Astrocyte (in vitro differentiated cells and primary cell): ENCODE results near the gene POLR1G. TPM values are rescaled to one million over a fixed set of nuclear protein-coding genes. Genes with fewer than 3 reads are reported as not detected.
A peak's percentile ranks its signal among the peaks of the same experiment; 100 is the strongest.

Experiments used
- DNase-seq: peaks from one replicate; pipeline ENCODE4 v3.0.0-alpha.2; 2010; ENCODE audit warnings: low read depth
- FAIRE-seq: peaks from 2 replicates; lab custom pipeline; 2011; peaks lifted over from hg19 to GRCh38; lab: Jason Lieb, UNC
- H2AFZ ChIP-seq: 2 replicates; pipeline ENCODE4 v1.6.0; 2012; ENCODE audit warnings: low read depth, low read length, inconsistent platforms
- H3K27ac ChIP-seq: 2 replicates; pipeline ENCODE4 v1.5.1; 2011; ENCODE audit warnings: low read depth, low read length, inconsistent platforms
- H3K27me3 ChIP-seq: 2 replicates; pipeline ENCODE4 v1.6.0; 2011; ENCODE audit warnings: low read length, inconsistent platforms; ENCODE audit not compliant: insufficient read depth
- H3K36me3 ChIP-seq: 2 replicates; pipeline ENCODE4 v1.5.1; 2011; ENCODE audit warnings: low read length, inconsistent platforms; ENCODE audit not compliant: insufficient read depth
- H3K4me1 ChIP-seq: 2 replicates; pipeline ENCODE4 v1.5.1; 2011; ENCODE audit warnings: low read length, inconsistent platforms; ENCODE audit not compliant: insufficient read depth
- H3K4me2 ChIP-seq: 2 replicates; pipeline ENCODE4 v1.6.0; 2012; ENCODE audit warnings: low read length, inconsistent platforms
- H3K4me3 ChIP-seq: 2 replicates; pipeline ENCODE4 v1.5.1; 2011; ENCODE audit warnings: low read depth, mild to moderate bottlenecking, low read length, inconsistent platforms; ENCODE audit not compliant: insufficient read depth
- H3K79me2 ChIP-seq: 2 replicates; pipeline ENCODE4 v1.6.0; 2012; ENCODE audit warnings: mild to moderate bottlenecking, low read length, inconsistent platforms; ENCODE audit not compliant: insufficient read depth
- H3K9ac ChIP-seq: 2 replicates; pipeline ENCODE4 v1.6.0; 2012; ENCODE audit warnings: mild to moderate bottlenecking, low read length, inconsistent platforms
- H3K9me3 ChIP-seq: 2 replicates; pipeline ENCODE4 v1.5.1; 2012; ENCODE audit warnings: low read depth, mild to moderate bottlenecking, low read length, inconsistent platforms; ENCODE audit not compliant: insufficient read depth
- H4K20me1 ChIP-seq: 2 replicates; pipeline ENCODE4 v1.6.0; 2012; ENCODE audit warnings: low read length, inconsistent platforms; ENCODE audit not compliant: insufficient read depth
- H3K27ac Mint-ChIP-seq: one replicate; pipeline ENCODE4 v1.8.0; 2021; ENCODE audit warnings: mild to moderate bottlenecking, mixed read lengths; ENCODE audit not compliant: unreplicated experiment
- H3K27me3 Mint-ChIP-seq: one replicate; pipeline ENCODE4 v1.8.0; 2021; ENCODE audit warnings: low read depth, mixed read lengths; ENCODE audit not compliant: unreplicated experiment
- H3K36me3 Mint-ChIP-seq: one replicate; pipeline ENCODE4 v1.8.0; 2021; ENCODE audit warnings: low read depth, mixed read lengths; ENCODE audit not compliant: unreplicated experiment
- H3K4me1 Mint-ChIP-seq: one replicate; pipeline ENCODE4 v1.8.0; 2021; ENCODE audit warnings: low read depth, mixed read lengths; ENCODE audit not compliant: unreplicated experiment
- H3K4me3 Mint-ChIP-seq: one replicate; pipeline ENCODE4 v1.8.0; 2021; ENCODE audit warnings: mild to moderate bottlenecking, moderate library complexity, mixed read lengths; ENCODE audit not compliant: unreplicated experiment
- H3K9me3 Mint-ChIP-seq: one replicate; pipeline ENCODE4 v1.8.0; 2021; ENCODE audit warnings: mild to moderate bottlenecking, mixed read lengths; ENCODE audit not compliant: unreplicated experiment
- EZH2 ChIP-seq: IDR thresholded peaks from 2 replicates; pipeline ENCODE4 v1.6.1; 2012; ENCODE audit warnings: mild to moderate bottlenecking, low read length, inconsistent platforms; ENCODE audit not compliant: insufficient read depth
- total RNA-seq: library from RNA; stranded (reverse); gene quantifications from 2 replicates; pipeline ENCODE4 v1.2.1, GENCODE V29; 2021
- TF ChIP-seq, protein P1 (sequence below): IDR thresholded peaks from 2 replicates; pipeline ENCODE4 v1.5.1; 2011; ENCODE audit warnings: low read depth, mild to moderate bottlenecking, inconsistent platforms, low read length, moderate library complexity; ENCODE audit not compliant: insufficient read depth

Gene POLR1G
- total RNA-seq, 1 donor from 2014 or later: 12.8 TPM

DNA sequence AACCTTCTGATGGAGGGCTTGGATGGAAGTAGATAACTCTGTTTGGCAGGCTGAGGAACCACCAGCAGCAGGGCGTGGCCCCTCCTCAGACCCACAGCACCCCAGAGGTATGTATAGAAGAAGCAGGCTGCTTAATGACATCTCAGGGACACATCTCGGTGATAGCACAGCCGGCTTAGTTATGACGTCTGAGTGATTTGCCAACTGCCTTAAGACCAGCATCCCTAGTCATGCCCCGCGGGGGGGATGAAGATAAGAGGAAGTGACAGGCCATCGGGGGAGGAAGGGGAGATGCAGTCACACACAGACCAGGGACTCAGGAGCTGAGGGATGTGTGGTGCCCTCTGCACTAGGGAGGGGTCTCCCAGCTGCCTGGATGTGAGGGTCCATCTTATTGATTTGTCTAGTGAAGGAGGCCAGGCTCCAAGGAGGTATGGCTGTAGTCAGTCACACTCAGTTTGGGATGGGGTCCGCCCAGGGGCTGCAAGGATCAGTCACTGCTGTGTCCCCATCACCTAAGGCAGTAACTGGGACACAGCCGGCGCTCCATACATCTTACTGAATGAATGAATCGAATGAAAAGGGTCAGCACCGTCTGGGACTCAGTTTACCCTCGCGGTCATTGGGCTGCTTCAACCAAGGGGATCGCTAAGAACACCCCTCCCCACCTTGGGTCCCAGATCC, 36.5 kb downstream of the POLR1G start:
- peak overlapping the region; percentile 79 for H3K4me3 Mint-ChIP-seq
- FAIRE-seq (no peak), DNase-seq (peak; percentile 16)
- TF ChIP-seq, protein P1, sequence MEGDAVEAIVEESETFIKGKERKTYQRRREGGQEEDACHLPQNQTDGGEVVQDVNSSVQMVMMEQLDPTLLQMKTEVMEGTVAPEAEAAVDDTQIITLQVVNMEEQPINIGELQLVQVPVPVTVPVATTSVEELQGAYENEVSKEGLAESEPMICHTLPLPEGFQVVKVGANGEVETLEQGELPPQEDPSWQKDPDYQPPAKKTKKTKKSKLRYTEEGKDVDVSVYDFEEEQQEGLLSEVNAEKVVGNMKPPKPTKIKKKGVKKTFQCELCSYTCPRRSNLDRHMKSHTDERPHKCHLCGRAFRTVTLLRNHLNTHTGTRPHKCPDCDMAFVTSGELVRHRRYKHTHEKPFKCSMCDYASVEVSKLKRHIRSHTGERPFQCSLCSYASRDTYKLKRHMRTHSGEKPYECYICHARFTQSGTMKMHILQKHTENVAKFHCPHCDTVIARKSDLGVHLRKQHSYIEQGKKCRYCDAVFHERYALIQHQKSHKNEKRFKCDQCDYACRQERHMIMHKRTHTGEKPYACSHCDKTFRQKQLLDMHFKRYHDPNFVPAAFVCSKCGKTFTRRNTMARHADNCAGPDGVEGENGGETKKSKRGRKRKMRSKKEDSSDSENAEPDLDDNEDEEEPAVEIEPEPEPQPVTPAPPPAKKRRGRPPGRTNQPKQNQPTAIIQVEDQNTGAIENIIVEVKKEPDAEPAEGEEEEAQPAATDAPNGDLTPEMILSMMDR: no peak
- TF ChIP-seq EZH2: no peak
- Histone ChIP-seq H3K36me3 (no peaks in the 10 kb centered on the region), H3K9me3 (no peaks in the 10 kb centered on the region), H3K27me3 (no peaks in the 10 kb centered on the region), H3K4me2 (peak overlapping the region; percentile 97), H4K20me1 (no peaks in the 10 kb centered on the region), H2AFZ (peak overlapping the region; percentile 61), H3K4me1 (peaks cover 29% of the 10 kb centered on the region), H3K27ac (peak overlapping the region; percentile 94), H3K79me2 (no peaks in the 10 kb centered on the region), H3K9ac (peak overlapping the region; percentile 99), H3K4me3 (peak overlapping the region; percentile 67)
- H3K4me1 Mint-ChIP-seq: peaks cover 10% of the 10 kb centered on the region
- peak overlapping the region; percentile 72 for H3K27ac Mint-ChIP-seq
- no peaks in the 10 kb centered on the region for H3K9me3 Mint-ChIP-seq
- no peaks in the 10 kb centered on the region for H3K36me3 Mint-ChIP-seq
- no peaks in the 10 kb centered on the region for H3K27me3 Mint-ChIP-seq

DNA sequence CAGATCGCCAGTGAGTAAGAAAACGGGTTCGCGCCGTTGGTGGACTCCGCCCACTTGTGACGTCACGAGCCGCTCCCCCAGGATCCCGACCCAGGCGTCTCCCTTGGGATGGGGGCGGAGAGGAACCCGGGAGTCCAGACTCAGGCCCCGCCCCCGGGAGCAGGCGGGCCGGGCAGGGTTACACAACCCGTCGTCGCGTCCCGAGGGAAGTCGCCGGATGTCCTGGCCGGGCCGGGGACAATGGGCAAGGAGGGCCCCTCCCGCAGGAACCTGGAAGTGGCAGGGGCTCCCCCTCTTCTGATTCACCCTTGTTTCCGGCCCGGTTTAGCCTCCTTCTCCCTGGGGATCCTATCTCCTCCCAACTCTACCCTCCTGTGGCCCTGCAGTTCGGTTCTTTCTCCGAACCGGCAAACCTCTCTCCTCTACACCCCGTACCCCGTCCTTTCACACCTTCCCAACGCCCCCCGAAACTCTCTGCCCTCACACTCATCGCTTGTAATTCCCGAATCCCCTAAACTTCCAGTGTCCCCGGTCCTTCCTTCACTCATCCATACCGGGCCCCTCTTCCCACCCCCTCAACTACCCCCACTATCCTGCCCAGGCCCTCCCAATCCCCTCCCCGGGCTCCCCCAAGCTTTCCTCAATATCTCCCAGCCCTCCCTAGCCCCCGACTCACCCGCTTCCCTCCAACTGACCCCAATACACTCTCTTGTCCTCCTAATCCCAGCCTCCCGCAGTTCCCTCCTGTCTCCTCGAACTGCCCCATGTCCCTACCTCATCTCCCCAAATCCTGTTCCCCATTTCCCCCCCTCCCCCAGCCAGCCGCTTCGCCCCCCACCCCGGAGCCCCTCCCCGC, 37.2 kb downstream of the POLR1G start:
- FAIRE-seq: no peak
- H2AFZ ChIP-seq: peak overlapping the region; percentile 61
- H3K9me3 Mint-ChIP-seq: no peaks in the 10 kb centered on the region
- H4K20me1 ChIP-seq: no peaks in the 10 kb centered on the region
- H3K4me2 ChIP-seq: peak overlapping the region; percentile 97
- peak overlapping the region; percentile 99 for H3K9ac ChIP-seq
- H3K27me3 Mint-ChIP-seq: no peaks in the 10 kb centered on the region
- H3K27me3 ChIP-seq: no peaks in the 10 kb centered on the region
- H3K4me3 ChIP-seq: peak overlapping the region; percentile 67
- TF ChIP-seq, protein P1: no peak
- no peak for TF ChIP-seq EZH2
- no peaks in the 10 kb centered on the region for H3K9me3 ChIP-seq
- no peaks in the 10 kb centered on the region for H3K36me3 ChIP-seq
- H3K79me2 ChIP-seq: no peaks in the 10 kb centered on the region
- H3K4me3 Mint-ChIP-seq: peak overlapping the region; percentile 85
- peak; percentile 63 for DNase-seq
- peak overlapping the region; percentile 94 for H3K27ac ChIP-seq
- peaks cover 29% of the 10 kb centered on the region for H3K4me1 ChIP-seq
- H3K4me1 Mint-ChIP-seq: peaks cover 10% of the 10 kb centered on the region
- H3K27ac Mint-ChIP-seq: peak overlapping the region; percentile 98
- no peaks in the 10 kb centered on the region for H3K36me3 Mint-ChIP-seq
